NCI-H510A treated with DMSO at 0.1 percent for 48 hours (cell line): ENCODE measurements around the gene RICTOR.

Source experiments
- DNase-seq: peaks from one replicate; lab custom pipeline; 2025; lab: John Stamatoyannopoulos, UW

The RICTOR gene

GRCh38 chr5:39092581-39093351 is 18.6 kb upstream of the RICTOR start:
- DNase-seq: peak; percentile 42

DNA sequence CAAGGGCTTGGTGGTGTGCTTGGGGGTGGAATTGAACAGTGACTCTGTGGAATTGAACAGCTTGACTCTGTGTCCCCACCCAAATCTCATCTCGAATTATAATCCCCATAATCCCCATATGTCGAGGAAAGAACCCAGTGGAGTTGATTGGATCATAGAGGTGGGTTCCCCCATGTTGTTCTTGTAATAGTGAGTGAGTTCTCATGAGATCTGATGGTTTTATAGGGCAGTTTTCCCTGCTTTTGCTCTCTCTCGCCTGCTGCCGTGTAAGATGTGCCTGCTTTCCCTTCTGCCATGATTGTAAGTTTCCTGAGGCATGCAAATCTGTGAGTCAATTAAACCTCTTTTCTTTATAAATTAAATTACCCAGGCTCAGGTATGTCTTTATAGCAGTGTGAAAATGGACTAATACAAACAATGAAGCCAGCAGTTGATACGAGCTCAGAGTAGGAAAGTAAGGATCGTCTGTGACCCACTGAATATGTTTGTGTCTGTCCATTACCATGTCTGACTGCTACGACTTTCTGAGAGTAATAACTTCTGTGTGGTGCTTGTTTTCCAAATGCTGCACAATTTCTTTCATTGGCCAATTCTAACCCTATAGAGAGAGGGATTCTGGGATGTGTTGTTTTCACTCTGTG is 17.9 kb upstream of the RICTOR start:
- DNase-seq: no peak

GRCh38 chr5:39083968-39084367 is 9.8 kb upstream of the RICTOR start:
- no peak for DNase-seq

GRCh38 chr5:39082995-39083394 is 8.8 kb upstream of the RICTOR start:
- DNase-seq: no peak

GRCh38 chr5:39080597-39081204 is 6.5 kb upstream of the RICTOR start:
- DNase-seq: peak; percentile 45

DNA sequence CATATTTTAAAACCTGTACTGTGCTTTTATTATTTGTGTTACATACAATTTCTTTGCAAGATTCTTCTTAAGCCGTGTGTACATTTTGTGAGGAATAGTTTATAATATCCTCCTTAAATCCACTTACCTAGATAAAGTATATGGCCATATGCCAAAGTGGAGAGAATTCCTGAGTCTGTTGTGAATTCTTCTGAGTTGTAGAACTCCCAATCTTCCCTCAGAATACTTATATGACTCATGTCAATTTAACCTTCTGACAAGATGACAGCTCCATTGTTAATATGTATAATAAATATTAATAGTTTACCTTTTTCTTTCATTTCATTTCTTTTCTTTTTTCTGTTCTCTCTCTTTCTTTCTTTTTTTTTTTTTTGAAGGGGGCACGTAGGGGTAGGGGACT is 6.0 kb upstream of the RICTOR start:
- DNase-seq: no peak

DNA sequence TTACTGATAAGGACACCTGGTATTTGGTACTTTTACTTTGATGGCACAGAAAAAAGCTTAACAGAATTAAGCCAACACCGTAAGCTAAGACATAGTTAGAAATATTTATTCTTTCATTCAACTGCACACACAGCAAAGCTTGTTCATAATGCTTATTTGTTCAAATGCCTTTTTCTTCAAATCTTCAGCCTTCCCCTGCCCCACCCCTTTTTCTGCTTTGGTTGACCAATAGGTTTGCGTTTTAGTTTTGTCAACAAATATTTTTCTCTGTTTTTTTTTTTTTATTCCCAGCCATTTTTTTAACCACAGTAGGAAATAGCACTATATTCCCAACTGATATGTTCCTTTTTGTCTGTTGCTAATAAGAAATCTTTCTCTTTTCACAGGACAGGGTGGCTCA is 4.9 kb upstream of the RICTOR start:
- no peak for DNase-seq

DNA sequence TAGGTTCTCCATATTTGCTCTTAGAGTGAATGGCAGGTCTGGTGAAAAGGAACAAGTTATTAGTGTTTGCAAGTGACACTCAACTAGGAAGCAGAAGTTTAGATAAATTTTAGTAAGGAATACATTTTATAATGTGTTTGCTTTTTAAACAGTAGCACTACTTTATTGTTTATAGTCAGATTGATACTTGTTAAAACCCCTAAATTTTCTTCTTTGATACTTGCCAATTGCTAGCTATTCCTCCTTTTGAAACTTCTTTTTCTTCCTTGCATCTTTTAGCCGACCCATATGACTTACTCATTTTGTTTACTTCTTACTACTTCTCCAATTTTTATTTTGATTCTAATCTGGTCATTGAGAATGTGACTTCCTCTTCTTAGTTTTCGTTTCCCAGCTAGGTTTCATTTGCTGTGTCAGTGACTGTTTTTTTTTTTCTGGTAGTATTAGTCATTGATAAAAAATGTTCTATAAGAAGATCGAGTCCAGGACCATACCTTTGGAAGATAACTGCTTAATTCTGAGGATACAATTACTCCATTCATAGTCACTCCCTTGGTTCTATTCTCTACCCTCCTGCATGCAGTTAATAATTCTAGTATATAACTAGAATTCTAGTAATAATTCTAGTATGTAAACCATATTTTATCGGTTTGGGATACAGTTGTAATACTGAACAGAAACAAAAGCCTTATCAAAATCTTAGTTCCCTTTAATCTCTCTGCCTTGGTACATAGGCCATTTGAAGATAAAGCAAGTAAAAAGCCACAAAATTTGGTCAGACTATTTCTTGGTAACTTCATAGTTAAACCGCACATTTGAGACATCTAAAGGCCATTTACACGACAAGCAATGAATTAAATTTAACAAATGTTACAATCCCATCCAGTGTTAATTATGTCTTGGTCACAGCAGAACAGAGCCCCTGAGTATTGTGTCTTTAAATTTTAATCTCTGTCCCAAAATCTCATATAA is 2.8 kb upstream of the RICTOR start:
- DNase-seq: no peak

GRCh38 chr5:39076101-39076756 is 2.0 kb upstream of the RICTOR start:
- no peak for DNase-seq

DNA sequence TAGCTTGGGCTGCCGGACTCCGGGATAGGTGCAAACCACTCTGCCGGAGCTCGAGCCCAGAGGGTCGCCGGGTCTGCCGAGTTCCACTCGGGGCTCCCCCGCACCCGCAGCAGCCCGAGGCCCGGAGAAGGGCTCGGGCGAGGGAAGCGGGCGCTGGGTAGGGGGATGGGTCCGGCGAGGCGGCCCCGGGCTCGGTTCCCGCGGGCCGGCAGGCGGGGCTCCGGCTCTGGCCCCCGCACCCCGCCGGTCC is 507 bp downstream of the RICTOR start:
- no peak for DNase-seq

DNA sequence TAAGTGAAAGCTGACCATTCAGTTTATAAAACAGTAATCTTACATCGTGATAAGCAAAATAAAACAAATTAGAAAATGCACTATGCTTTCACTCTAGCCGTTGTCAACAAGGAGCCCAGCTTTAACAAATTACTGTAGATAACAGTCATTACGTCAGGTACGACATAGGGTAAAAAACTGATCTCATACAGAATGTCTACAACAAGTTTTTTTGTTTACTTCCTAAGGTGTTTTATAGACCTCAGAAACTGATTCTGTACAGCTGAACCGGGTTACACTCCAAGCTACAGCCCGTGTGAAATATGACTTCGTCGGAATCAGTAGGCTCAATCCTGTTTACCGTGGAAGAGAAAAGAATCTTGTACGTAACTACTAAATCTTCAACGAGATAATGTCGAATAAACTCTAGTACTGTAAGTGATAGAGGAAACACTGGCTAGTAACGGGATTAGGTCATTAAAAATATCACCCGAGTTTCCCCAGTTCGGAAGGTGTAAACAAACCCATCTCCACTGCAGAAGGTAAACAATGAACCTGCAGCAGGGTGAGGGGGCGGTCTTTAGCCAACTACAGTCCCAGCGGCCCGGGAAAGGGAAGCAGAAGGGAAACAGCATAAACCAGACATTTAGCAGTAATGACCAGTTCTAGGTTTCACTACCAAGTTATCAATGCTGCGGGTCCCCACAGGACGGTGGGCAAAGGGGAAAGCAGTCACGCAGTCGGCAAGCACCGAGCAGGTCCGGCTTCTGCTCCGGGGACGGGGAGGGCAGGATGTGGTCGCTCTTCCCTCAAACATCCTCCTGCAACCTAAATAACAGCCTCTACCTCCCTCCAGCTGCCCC is 1.1 kb downstream of the RICTOR start:
- peak; percentile 85 for DNase-seq

GRCh38 chr5:39068099-39068498 is 6.1 kb downstream of the RICTOR start:
- no peak for DNase-seq

DNA sequence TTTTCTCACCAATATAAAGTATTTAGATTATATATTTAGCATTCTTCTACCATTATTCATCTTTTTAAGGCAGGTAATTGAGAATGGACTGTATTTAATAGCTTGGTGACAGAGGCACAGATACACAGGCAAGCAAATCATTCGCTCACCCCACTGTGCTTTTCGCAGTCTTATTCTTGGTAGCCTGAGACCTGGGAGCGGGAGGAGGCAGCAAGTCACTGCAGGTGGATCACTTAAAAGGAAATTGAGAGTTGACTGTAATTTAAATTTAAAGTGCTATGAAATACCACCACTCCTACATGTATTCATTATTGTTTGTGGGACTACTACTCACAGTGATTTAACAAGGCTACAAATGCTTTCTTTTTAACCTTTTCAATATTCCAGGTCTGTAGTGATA is 9.7 kb downstream of the RICTOR start:
- DNase-seq: no peak

- no peak for DNase-seq
These were observed 11.2 kb downstream of the RICTOR start for GRCh38 chr5:39063037-39063436.

DNA sequence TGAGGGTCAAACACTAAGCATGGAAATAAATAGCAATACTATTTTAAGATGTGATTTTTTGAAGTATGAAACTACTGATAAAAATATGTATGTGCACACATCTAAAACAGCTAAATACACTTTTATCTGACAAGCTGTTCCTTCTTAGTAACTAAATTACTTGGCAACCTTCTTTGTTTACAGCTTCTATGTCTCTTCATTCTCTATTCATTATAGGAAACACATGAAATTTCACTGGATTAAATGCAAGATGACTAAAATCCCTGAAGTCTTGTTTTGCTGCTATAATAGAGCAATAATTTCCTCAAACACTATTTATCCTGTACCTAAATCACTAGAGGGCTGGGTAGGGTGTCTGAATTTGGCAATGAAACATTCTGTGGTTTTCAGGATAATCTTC is 11.7 kb downstream of the RICTOR start:
- no peak for DNase-seq

- DNase-seq: no peak
These were observed 12.1 kb downstream of the RICTOR start for GRCh38 chr5:39062104-39062503.

DNA sequence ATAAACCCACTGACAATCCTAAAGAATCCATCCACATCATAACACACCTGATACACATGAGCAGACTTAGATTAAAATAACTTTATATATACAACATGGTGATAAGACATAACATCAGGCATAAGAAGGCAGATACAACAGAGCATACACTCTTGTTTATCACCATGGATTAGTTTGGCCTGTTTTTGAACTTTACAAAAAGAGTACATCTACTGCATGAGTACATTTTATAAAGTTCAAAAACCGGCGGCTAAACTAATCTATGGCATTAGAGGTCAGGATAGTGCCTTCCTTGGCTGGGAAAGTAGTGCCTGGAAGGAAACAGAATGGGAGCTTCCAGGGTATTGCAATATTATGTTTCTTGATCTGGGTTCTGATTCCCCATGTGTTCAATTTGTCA is 15.1 kb downstream of the RICTOR start:
- DNase-seq: no peak

DNA sequence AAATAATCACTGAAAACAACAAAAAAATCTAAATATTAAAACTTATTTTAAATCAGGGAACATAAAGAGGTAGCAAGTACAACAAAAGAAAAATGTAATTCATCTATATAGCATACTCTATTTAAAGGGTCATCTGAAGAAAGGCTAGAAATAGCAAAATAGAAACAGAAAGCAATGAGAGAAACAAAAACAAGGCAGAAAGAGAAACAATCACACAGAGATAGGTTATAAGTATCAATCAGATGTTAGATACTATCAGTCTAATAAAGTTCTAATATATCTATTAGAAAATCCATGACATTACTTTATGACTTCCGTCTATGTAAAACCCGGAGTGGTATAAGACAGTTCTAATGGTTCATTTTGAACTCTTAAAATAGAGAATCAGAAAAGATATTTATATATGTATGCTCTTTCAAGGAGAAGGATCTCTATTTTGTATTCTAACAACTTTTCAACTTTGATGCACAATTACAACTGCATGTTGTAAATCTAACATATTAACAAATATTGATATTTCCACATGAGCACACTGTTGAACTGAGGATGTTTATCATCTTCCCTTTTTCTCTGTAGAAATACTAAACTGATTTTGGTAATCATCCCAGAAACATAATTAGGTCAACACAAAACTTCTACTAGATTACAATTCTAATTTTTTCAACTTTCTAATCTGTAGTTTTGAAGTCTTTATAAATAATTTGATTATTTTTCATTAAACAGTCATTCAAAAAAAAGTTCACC is 15.8 kb downstream of the RICTOR start:
- no peak for DNase-seq

DNA sequence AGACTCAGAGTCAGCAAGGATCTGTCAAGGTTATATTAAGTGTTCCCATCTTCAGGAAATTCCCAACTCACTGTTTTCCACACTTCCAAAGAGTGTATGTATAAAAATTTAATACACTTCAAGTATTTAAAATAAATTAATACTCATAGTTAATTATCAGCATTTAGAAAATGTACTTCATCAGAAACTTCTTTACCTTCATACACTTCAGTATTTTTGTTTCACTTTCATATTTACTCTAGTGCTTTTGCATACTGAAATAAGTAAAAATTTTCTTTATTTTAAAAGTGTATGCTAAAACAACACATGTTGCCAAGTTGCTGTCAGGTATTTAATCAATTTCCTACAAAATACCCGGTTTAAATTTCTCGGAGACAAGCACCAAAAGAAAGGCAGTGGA is 16.5 kb downstream of the RICTOR start:
- no peak for DNase-seq

GRCh38 chr5:39055768-39056398 is 18.3 kb downstream of the RICTOR start:
- DNase-seq: peak; percentile 52
